ENCODE data around the gene CD33. TPM values are rescaled to one million over a fixed set of nuclear protein-coding genes. Genes with fewer than 3 reads are reported as not detected.
A peak's percentile ranks its signal among the peaks of the same experiment; 100 is the strongest.

Gene CD33
- total RNA-seq, 1 donor from 2014 or later, result 32.0 TPM

- intact Hi-C loops (cut with DNase I), result no loop called here
Measured at GRCh38 chr19:51242881-51243630, 18.2 kb downstream of the CD33 start.

GRCh38 chr19:51246164-51246552, 21.3 kb downstream of the CD33 start:
- intact Hi-C loops (cut with DNase I), result no loop called here
- ATAC-seq (peak in 1 of 2 donors; percentile 50), DNase-seq (no peak)
- Histone ChIP-seq H3K36me3 (no peaks in the 10 kb centered on the region), H3K9me3 (no peaks in the 10 kb centered on the region), H3K4me3 (no peak overlapping the region), H3K4me1 (no peaks in the 10 kb centered on the region), H3K27ac (no peak overlapping the region), H3K27me3 (ENCODE audit: low read depth) (no peaks in the 10 kb centered on the region)
- no peak for TF ChIP-seq CTCF (IDR thresholded peaks at IDR 0.05)

More at GRCh38 chr19:51242881-51243630, 18.2 kb downstream of the CD33 start:
- Histone ChIP-seq H3K27ac (no peak overlapping the region), H3K4me1 (no peaks in the 10 kb centered on the region), H3K4me3 (no peak overlapping the region), H3K36me3 (no peaks in the 10 kb centered on the region), H3K9me3 (no peaks in the 10 kb centered on the region), H3K27me3 (ENCODE audit: low read depth) (peaks cover 4% of the 10 kb centered on the region)
- DNase-seq (no peak), ATAC-seq (no peak)
- no peak for TF ChIP-seq CTCF (IDR thresholded peaks at IDR 0.05)

- Histone ChIP-seq H3K4me3 (no peak overlapping the region), H3K36me3 (no peaks in the 10 kb centered on the region), H3K27me3 (ENCODE audit: low read depth) (no peaks in the 10 kb centered on the region), H3K27ac (no peak overlapping the region), H3K4me1 (no peaks in the 10 kb centered on the region), H3K9me3 (no peaks in the 10 kb centered on the region)
- DNase-seq (no peak), ATAC-seq (no peak)
- intact Hi-C loops (cut with DNase I), result no loop called here
- no peak for TF ChIP-seq CTCF (IDR thresholded peaks at IDR 0.05)
Measured at GRCh38 chr19:51247972-51248590, 23.2 kb downstream of the CD33 start.

GRCh38 chr19:51250786-51251467, 26.0 kb downstream of the CD33 start, which contains the start of gene SIGLECL1:
SIGLECL1 (plus strand) TSS chr19:51251080; CDS start chr19:51264073, 12,993 bp downstream.
- Histone ChIP-seq H3K27ac (no peak within 1 kb of the TSS), H3K9me3 (no peaks in the 10 kb centered on the region), H3K36me3 (no peaks in the 10 kb centered on the region), H3K27me3 (ENCODE audit: low read depth) (peaks cover 3% of the 10 kb centered on the region), H3K4me1 (no peaks in the 10 kb centered on the region), H3K4me3 (no peak within 1 kb of the TSS)
- intact Hi-C loops (cut with DNase I), result no loop called here
- DNase-seq (no peak), ATAC-seq (no peak)
- no peak for TF ChIP-seq CTCF (IDR thresholded peaks at IDR 0.05)

- Histone ChIP-seq H3K9me3 (no peaks in the 10 kb centered on the region), H3K36me3 (no peaks in the 10 kb centered on the region), H3K4me3 (no peak overlapping the region), H3K27ac (no peak overlapping the region), H3K4me1 (no peaks in the 10 kb centered on the region), H3K27me3 (ENCODE audit: low read depth) (peaks cover 3% of the 10 kb centered on the region)
- DNase-seq (no peak), ATAC-seq (no peak)
- intact Hi-C loops (cut with DNase I), result no loop called here
- no peak for TF ChIP-seq CTCF (IDR thresholded peaks at IDR 0.05)
Measured at GRCh38 chr19:51251468-51251820, 26.6 kb downstream of the CD33 start.
